ENCODE measurements around the gene KCTD19.

KCTD19 gene

GRCh38 chr16:67257486-67258160 is 68.9 kb downstream of the KCTD19 start:
- DNase-seq = no peak

GRCh38 chr16:67256701-67257230 is 69.8 kb downstream of the KCTD19 start:
- DNase-seq = no peak

- no peak for DNase-seq
Measured at GRCh38 chr16:67255553-67256221, 70.9 kb downstream of the KCTD19 start.

- no peak for DNase-seq
Measured at GRCh38 chr16:67254801-67255552, 71.6 kb downstream of the KCTD19 start.

- DNase-seq = no peak
Measured at GRCh38 chr16:67252609-67253497, 73.7 kb downstream of the KCTD19 start.

- no peak for DNase-seq
Measured at GRCh38 chr16:67250045-67250327, 76.6 kb downstream of the KCTD19 start.

- no peak for DNase-seq
Measured at GRCh38 chr16:67249178-67250044, 77.1 kb downstream of the KCTD19 start.

- no peak for DNase-seq
Measured at GRCh38 chr16:67248401-67249177, 78.0 kb downstream of the KCTD19 start, which contains the start of gene SLC9A5. SLC9A5 (plus strand) TSS chr16:67248979; CDS start chr16:67249015, 36 bp downstream.

- DNase-seq = no peak
Measured at GRCh38 chr16:67248073-67248400, 78.5 kb downstream of the KCTD19 start.

GRCh38 chr16:67247192-67248072 is 79.1 kb downstream of the KCTD19 start, which contains the start of gene FHOD1:
FHOD1 (minus strand) TSS chr16:67247481; CDS start chr16:67247410, 71 bp downstream.
- peak; percentile 93 for DNase-seq

GRCh38 chr16:67246756-67247191 is 79.8 kb downstream of the KCTD19 start:
- peak; percentile 31 for DNase-seq

- DNase-seq = no peak
Measured at GRCh38 chr16:67246081-67246755, 80.3 kb downstream of the KCTD19 start.

- no peak for DNase-seq
Measured at GRCh38 chr16:67245674-67246080, 80.9 kb downstream of the KCTD19 start.

GRCh38 chr16:67245186-67245585 is 81.4 kb downstream of the KCTD19 start:
- no peak for DNase-seq

GRCh38 chr16:67244387-67245185 is 82.0 kb downstream of the KCTD19 start:
- peak; percentile 77 for DNase-seq

- no peak for DNase-seq
Measured at GRCh38 chr16:67243481-67243880, 83.1 kb downstream of the KCTD19 start.

GRCh38 chr16:67242138-67242730 is 84.3 kb downstream of the KCTD19 start:
- DNase-seq = no peak
